DND-41 (cell line): ENCODE results near the gene CRACR2B.

Source experiments
- ATAC-seq: fragments of 200-7000 bp; cut with Tn5 transposase; 3 replicates; pipeline ENCODE4 v1.9.1; 2021; ENCODE audit warnings: low read depth; ENCODE audit not compliant: insufficient read depth
- DNase-seq: peaks from one replicate; pipeline ENCODE4 v3.0.0-alpha.2; 2020
- H2AFZ ChIP-seq: 2 replicates; pipeline ENCODE4 v1.6.0; 2012; ENCODE audit warnings: low read depth, low read length
- H3K27ac ChIP-seq: 2 replicates; pipeline ENCODE4 v1.5.1; 2012; ENCODE audit warnings: low read length, inconsistent platforms
- H3K27me3 ChIP-seq: fragments of 200-600 bp; sonication (generic); 2 replicates; pipeline ENCODE4 v1.6.0; 2012; ENCODE audit warnings: low read length, mild to moderate bottlenecking, inconsistent platforms; ENCODE audit not compliant: insufficient read depth, poor library complexity
- H3K36me3 ChIP-seq: 2 replicates; pipeline ENCODE4 v1.5.1; 2012; ENCODE audit warnings: low read length, inconsistent platforms; ENCODE audit not compliant: insufficient read depth
- H3K4me1 ChIP-seq: 2 replicates; pipeline ENCODE4 v1.5.1; 2012; ENCODE audit warnings: mild to moderate bottlenecking, low read length; ENCODE audit not compliant: insufficient read depth
- H3K4me2 ChIP-seq: 2 replicates; pipeline ENCODE4 v1.6.0; 2012; ENCODE audit warnings: mild to moderate bottlenecking, moderate library complexity, low read length, inconsistent platforms; ENCODE audit not compliant: insufficient read depth
- H3K4me3 ChIP-seq, 2 experiments: fragments of 200-600 bp in 1 of 2; shearing (Covaris generic) in 1 of 2; 2 replicates each; pipeline ENCODE4 v1.5.1; 2012 to 2016; ENCODE audit warnings: inconsistent platforms in 2 of 2, low read length in 2 of 2, mild to moderate bottlenecking in 2 of 2, low read depth in 1 of 2, moderate library complexity in 1 of 2
- H3K79me2 ChIP-seq: 2 replicates; pipeline ENCODE4 v1.6.0; 2012; ENCODE audit warnings: low read length, inconsistent platforms; ENCODE audit not compliant: insufficient read depth
- H3K9ac ChIP-seq: 2 replicates; pipeline ENCODE4 v1.6.0; 2012; ENCODE audit warnings: low read depth, mild to moderate bottlenecking, inconsistent platforms, low read length, moderate library complexity
- H3K9me3 ChIP-seq: 2 replicates; pipeline ENCODE4 v1.5.1; 2012; ENCODE audit warnings: low read length, moderate library complexity, mild to moderate bottlenecking, inconsistent platforms; ENCODE audit not compliant: insufficient read depth, severe bottlenecking
- H4K20me1 ChIP-seq: 2 replicates; pipeline ENCODE4 v1.6.0; 2012; ENCODE audit warnings: low read length; ENCODE audit not compliant: insufficient read depth
- EZH2 ChIP-seq: IDR thresholded peaks from 3 replicates; pipeline ENCODE4 v1.6.1; 2012; ENCODE audit warnings: borderline replicate concordance, low read depth, mild to moderate bottlenecking, moderate library complexity, low read length, inconsistent platforms; ENCODE audit not compliant: severe bottlenecking
- TF ChIP-seq, protein P1 (sequence below): IDR thresholded peaks from 2 replicates; pipeline ENCODE4 v1.5.1; 2012; ENCODE audit warnings: borderline replicate concordance, low read length, moderate library complexity, mild to moderate bottlenecking; ENCODE audit not compliant: poor library complexity, severe bottlenecking; ENCODE audit errors: extremely low read depth

The CRACR2B gene

GRCh38 chr11:831118-831864, 3.6 kb downstream of the CRACR2B start:
- no peaks in the 10 kb centered on the region for H3K36me3 ChIP-seq
- no peak overlapping the region for H3K4me3 ChIP-seq
- no peaks in the 10 kb centered on the region for H3K9me3 ChIP-seq
- peaks cover 17% of the 10 kb centered on the region for H4K20me1 ChIP-seq
- H3K27ac ChIP-seq: no peak overlapping the region
- TF ChIP-seq, protein P1, sequence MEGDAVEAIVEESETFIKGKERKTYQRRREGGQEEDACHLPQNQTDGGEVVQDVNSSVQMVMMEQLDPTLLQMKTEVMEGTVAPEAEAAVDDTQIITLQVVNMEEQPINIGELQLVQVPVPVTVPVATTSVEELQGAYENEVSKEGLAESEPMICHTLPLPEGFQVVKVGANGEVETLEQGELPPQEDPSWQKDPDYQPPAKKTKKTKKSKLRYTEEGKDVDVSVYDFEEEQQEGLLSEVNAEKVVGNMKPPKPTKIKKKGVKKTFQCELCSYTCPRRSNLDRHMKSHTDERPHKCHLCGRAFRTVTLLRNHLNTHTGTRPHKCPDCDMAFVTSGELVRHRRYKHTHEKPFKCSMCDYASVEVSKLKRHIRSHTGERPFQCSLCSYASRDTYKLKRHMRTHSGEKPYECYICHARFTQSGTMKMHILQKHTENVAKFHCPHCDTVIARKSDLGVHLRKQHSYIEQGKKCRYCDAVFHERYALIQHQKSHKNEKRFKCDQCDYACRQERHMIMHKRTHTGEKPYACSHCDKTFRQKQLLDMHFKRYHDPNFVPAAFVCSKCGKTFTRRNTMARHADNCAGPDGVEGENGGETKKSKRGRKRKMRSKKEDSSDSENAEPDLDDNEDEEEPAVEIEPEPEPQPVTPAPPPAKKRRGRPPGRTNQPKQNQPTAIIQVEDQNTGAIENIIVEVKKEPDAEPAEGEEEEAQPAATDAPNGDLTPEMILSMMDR: no peak
- no peak for TF ChIP-seq EZH2
- DNase-seq (no peak), ATAC-seq (no peak)
- H3K4me1 ChIP-seq: peaks cover 30% of the 10 kb centered on the region
- no peaks in the 10 kb centered on the region for H3K79me2 ChIP-seq
- H3K27me3 ChIP-seq: peaks cover 48% of the 10 kb centered on the region
- no peak overlapping the region for H2AFZ ChIP-seq
- no peak overlapping the region for H3K9ac ChIP-seq
- no peak overlapping the region for H3K4me2 ChIP-seq

DNA sequence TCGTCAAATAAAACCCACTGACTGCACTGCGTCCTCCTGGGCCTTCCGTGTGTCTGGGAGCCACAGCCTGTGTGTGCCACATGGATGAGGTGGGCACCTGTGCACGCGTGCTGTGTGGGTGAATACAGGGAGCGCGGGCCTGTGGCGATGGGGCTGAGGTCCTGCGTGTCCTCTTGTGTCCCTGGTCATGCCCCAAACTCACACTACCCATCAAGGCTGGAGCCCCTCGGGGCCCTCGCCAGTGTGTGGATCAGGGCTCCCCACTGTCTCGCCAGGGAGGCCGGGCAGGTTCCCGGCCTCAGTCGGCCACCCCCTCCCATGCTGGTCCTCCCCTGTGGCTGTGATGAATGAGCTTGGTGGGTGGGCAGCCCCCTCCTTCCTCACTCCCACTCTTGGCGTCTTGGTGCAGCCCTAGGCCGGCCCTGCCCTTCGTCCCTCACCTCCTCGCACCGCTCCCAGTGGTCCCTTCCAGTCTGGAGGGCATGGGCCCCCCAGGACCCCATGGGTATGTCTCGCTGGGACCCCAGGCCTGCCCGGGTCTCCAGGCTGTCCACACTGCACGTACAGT, 4.3 kb downstream of the CRACR2B start:
- no peaks in the 10 kb centered on the region for H3K79me2 ChIP-seq
- H3K36me3 ChIP-seq: peaks cover 4% of the 10 kb centered on the region
- peak overlapping the region; percentile 41 for H3K9ac ChIP-seq
- no peak overlapping the region for H3K27ac ChIP-seq
- DNase-seq: no peak
- peaks cover 17% of the 10 kb centered on the region for H4K20me1 ChIP-seq
- peaks cover 41% of the 10 kb centered on the region for H3K27me3 ChIP-seq
- TF ChIP-seq, protein P1: no peak
- no peak for TF ChIP-seq EZH2
- H2AFZ ChIP-seq: no peak overlapping the region
- no peak for ATAC-seq
- H3K4me2 ChIP-seq: peak overlapping the region; percentile 59
- no peaks in the 10 kb centered on the region for H3K9me3 ChIP-seq
- peaks cover 22% of the 10 kb centered on the region for H3K4me1 ChIP-seq
- H3K4me3 ChIP-seq: peak overlapping the region in 1 of 2 experiments; percentile 49; a peak in 2 of 4 replicates

- peak within 1 kb of the TSS; percentile 11 to 51; a peak in 3 of 4 replicates for H3K4me3 ChIP-seq
- TF ChIP-seq, protein P1: no peak
- TF ChIP-seq EZH2: no peak
- peak within 1 kb of the TSS; percentile 60 for H3K4me2 ChIP-seq
- H3K4me1 ChIP-seq: peaks cover 17% of the 10 kb centered on the region
- H3K9me3 ChIP-seq: no peaks in the 10 kb centered on the region
- H3K27ac ChIP-seq: no peak within 1 kb of the TSS
- peak within 1 kb of the TSS; percentile 53 for H3K9ac ChIP-seq
- DNase-seq (no peak), ATAC-seq (peak; percentile 68)
- H3K79me2 ChIP-seq: no peaks in the 10 kb centered on the region
- H3K36me3 ChIP-seq: peaks cover 10% of the 10 kb centered on the region
- peaks cover 35% of the 10 kb centered on the region for H3K27me3 ChIP-seq
- peak within 1 kb of the TSS; percentile 38; the same call in 1 of the 2 replicates for H2AFZ ChIP-seq
- peaks cover 14% of the 10 kb centered on the region for H4K20me1 ChIP-seq
Measured at GRCh38 chr11:832529-833113, 4.9 kb downstream of the CRACR2B start, which contains the start of gene CD151. Gene CD151, plus strand, starts transcription at chr11:832952. Its CDS starts 3,118 bp downstream, at chr11:836070.
